HG02642 (cell line): ENCODE results near the gene FKBP5.
"Not testable (repeated sequence)": the region's sequence is repeated elsewhere in the genome, so short reads cannot be mapped to it uniquely, and the experiment has no call there.

Experiments
- ATAC-seq: cut with Tn5 transposase; IDR thresholded peaks from one replicate; pipeline ENCODE4 v1.9.1; 2021; ENCODE audit warnings: mild to moderate bottlenecking; ENCODE audit not compliant: unreplicated experiment, poor library complexity

FKBP5 gene

DNA sequence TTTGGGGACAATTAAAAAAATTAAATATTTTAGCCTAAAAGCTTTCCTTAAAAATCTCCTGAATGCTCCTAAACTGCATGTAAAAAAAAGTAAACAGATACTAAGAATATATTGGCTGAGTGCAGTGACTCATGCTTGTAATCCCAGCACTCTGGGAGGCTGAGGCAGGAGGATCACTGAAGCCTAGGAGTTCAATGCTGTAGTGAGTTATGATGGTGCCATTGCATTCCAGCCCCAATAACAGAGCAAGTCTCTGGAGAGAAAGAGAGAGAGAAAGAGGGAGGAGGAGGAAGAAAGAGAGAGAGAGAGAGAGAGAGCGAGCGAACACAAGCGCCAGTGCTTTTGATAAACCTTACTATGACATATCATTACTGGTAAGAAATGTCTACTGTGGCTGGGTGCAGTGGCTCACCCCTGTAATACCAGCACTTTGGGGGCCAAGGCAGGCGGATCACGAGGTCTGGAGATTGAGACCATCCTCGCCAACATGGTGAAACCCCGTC, 58.8 kb downstream of the FKBP5 start:
- ATAC-seq = no peak

DNA sequence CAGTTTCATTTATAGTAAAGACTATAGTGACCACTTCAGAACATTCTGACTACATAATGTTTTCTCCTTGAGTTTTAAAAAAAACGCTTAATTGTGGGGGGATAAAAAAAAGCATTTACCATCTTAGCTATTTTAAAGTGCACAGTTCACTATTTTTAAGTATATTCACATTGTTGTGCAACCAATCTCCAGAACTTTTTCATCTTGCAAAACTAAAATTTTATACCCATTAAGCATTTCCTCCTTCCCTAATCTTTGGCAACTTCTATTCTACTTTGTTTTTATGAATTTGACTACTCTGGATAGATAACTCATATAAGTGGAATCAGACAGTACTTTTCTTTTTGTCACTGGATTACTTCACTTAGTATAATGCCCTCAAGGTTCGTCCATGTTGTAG, 62.3 kb downstream of the FKBP5 start:
- no peak for ATAC-seq

DNA sequence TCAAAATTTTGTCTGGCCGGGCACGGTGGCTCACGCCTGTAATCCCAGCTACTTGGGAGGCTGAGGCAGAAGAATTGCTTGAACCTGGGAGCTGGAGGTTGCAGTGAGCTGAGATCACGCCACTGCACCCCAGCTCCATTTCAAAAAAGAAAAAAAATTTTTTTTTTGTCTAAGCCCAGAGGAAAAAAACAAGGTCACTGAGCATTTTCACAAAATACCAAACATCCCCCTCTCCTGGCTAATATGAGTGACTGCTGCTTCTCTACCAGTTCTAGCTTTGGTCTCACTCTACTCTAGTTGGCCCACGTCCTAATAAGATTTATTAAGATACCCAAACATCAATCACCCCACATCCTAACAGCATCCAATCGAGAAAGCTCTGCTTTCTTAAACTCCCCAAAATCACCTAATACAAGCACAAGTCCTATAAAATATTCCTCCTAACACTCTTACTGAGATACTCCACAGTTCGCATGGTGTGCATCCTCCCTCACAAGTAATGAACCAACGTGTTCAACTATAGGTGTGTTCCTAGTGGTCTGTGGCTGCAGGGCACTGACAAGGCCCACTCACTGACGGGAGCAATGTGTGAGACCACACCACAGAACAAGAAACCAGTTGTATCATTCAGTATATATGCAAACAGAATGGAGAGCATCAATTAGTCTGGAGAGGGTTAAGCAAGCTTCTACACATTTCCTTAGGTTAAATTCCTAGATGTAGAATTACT, 64.2 kb downstream of the FKBP5 start:
- ATAC-seq = no peak

DNA sequence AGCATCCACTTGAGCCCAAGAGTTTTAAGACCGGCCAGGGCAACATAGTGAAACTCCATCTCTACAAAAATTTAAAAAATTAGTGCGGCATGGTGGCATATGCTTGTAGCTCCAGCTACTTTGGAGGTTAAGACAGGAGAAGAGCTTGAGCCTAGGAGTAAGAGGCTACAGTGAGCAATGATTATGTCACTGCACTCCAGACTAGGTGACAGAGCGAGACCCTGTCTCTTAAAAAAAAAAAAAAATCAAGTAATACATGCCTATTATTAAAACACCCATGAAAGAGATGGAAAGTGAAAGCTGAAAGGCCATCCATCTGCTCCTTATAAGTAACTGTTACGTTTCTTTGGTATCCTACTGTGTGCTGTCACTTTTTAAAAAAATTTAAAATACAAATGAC, 66.4 kb downstream of the FKBP5 start:
- ATAC-seq = no peak

DNA sequence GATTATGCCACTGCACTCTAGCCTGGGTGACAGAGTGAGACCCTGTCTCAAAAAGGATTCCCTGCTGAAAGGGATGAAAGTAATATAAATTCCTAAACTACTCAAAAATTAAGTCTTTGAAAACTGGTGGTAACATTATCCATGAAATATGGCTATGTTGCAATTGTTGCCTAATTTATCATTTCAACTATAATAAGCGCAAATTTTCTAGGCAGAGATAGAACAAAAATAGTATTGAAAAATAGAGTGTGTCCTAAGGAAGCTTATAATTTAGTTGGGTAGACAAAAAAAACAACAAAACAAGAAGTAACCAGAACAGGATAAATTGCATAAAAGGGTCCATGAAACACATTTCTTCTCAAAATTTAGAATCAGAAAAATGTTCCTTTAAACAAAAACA, 68.0 kb downstream of the FKBP5 start:
- no peak for ATAC-seq

DNA sequence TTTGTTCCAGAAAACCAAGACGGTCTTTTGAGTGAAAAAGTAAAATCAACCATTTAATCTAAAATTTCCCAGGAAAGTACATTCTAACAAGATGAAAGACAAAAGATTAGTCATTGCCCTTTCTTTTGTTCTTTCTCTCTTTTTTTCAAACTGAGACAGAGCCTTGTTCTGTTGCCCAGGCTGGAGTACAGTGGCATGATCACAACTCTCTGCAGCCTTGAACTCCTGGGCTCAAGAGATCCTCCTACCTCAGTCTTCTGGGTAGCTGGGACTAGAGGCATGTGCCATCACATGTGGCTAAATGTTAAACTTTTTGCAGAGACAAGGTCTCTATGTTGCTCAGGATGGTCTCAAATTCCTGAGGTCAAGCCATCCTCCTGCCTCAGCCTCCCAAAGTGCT, 75.0 kb downstream of the FKBP5 start:
- ATAC-seq = no peak

DNA sequence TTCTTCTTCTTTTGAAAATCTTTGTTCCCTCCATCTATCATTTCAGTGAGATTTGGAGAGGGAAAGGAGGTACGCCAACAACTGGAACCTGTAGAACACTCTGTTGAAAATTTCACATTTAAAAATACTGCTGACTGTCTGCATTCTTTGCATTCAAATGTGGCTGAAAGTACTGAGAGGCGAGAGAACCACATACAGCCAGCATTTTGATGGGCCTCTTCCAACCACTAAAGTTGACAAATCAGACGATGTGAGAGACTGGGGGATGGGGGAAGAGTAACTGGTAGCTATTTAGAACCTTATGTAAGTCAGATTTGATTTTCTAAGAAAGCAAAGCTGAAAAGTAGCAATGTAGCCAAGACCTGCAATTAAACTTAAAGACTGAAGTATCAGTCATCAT, 77.5 kb downstream of the FKBP5 start:
- ATAC-seq = no peak

DNA sequence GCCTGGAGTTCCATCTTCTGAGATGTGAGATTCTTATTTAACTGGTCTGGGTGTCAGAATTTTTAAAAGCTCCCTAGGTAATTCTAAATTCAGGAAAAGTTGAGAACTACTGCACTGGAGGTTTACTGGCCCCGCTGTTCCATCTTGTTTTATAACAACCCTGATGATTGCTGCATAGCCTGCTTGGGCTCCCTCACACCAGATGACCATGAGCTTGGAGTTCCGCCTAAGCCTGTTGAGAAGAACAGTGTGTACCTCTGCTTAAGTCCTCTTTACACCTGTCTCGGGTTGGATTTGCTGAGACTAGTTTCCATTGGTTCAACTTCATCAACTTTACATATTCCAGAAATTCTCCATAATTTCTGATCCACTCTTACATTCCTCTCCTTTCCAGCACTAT, 77.9 kb downstream of the FKBP5 start:
- no peak for ATAC-seq

DNA sequence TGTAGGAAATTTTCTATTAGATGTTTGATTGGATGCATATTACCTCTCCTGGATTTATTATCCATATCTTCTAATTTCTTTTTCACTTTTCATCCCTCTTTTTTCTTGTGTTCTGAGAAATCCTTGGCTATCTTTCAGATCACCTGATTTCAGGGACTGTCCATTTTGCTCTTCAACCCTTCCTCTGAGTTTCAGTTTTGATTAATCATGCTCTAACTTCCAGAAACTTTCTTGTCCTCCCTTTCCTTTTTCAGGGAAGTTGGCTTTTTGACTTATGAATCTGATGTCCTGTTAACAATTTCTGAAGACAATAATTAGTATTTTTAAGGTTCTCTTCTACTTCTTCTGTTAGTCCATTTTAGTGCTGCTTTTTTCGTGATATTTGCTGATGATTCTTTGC, 79.1 kb downstream of the FKBP5 start:
- ATAC-seq = no peak

DNA sequence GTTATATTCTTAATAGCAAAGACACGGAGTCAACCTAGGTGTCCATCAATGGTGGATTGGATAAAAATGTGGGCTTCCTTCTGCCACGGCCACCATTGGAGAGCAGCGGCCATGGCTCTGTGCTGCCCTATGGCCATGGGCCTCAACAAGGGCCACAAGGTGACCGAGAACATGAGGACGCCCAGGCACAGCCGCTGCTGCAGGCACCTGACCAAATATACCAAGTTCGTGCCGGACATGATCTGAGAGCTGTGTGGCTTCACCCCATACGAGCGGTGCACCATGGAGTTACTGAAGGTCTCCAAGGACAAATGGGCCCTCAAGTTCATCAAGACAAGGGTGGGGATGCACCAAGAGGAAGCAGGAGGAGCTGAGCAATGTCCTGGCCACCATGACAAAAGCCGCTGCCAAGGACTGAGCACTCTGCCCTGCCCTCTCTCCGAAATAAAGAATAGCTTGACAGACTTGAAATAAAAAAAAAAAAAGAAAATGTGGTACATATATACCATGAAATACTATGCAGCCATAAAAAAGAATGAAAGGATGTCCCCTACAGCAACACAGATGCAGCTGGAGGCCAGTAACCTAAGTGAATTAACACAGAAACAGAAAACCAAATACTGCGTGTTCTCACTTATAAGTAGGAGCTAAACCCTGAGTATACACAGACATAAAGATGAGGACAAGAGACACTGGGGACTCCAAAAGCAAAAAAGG, 81.0 kb downstream of the FKBP5 start:
- ATAC-seq = no peak

DNA sequence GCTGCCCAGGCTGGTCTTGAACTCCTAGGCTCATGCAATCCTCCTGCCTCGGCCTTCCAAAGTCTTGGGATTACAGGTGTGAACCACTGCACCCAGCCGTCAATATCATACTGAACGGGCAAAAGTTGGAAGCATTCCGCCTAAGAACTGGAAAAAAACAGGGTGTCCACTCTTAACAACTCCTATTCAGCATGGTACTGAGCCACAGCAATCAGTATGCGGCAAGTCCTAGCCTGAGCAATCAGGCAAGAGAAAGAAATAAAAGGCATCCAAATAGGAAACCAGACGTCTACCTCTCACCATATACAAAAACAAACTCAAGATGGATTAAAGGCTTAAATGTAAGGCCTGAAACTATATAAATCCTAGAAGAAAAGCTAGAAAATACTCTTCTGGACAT, 83.1 kb downstream of the FKBP5 start:
- ATAC-seq = no peak

DNA sequence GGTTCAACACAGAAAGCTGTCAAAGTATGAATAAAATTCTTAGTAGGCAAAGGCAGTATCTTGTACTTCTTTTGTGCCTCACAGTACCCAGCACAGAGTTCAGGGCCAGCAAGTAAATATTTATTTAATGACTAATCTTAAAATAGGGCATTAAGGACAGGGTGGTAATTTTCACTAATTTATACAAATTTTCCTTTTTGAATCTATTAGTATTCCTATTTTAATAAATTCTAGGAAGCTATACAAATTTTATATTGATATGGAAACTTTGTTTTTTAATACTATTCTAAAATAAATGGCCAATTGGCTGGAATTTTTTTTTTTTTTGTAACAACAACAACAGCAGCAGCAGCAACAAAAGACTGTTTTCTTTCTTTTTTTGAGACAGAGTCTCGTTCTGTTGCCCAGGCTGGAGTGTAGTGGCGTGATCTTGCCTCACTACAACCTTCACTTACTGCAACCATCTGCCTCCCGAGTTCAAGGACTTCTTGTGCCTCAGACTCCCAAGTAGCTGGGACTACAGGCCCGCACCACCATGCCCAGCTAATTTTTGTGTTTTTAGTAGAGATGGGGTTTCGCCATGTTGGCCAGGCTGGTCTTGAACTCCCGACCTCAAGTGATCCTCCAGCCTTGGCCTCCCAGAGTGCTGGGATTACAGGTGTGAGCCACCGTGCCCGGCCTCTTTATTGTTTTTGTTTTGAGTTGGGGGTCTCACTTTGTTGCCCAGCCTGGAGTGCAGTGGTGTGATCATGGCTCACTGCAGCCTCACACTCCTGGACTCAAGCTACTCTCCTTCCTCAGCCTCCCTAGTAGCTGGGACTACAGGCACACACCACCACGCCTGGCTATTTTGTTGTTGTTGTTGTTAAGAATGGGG, 85.2 kb downstream of the FKBP5 start:
- no peak for ATAC-seq

DNA sequence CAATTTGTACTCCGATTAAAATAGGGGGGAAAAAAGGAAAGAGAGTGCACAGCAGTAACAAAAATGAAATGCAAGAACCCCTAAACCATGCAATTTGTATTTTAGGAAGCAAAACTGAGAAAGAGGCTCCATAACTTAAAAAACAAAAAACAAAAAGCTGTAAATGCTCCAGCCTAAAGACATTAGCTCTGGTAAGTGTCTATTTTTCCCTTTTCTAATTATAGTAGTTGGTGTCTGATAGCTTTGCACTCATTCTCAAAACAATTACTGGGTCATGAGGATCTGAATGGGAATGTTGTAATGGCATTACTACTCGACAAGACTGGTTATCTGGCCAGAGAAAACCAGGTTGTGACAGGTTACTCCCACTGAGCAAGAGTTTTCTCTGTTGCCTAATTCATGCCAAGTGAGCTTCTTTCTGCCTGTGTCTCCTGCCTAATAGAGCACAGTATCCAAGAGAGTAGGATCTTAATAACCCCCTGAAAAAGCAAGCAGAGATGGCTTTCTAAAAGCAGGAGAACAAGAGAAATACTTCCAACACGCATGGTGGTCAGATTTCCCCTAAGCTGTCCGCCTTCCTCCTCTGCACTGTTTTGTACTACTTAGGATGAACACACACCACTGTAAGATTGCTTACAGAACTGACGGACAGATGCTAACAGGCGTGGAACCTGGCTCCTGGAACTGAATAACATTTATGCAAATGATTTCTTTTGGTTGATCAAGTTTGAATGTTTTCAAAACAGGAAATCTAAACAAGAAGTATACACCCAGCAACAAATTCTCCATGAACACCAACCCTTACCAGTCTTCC, 86.4 kb downstream of the FKBP5 start:
- no peak for ATAC-seq

DNA sequence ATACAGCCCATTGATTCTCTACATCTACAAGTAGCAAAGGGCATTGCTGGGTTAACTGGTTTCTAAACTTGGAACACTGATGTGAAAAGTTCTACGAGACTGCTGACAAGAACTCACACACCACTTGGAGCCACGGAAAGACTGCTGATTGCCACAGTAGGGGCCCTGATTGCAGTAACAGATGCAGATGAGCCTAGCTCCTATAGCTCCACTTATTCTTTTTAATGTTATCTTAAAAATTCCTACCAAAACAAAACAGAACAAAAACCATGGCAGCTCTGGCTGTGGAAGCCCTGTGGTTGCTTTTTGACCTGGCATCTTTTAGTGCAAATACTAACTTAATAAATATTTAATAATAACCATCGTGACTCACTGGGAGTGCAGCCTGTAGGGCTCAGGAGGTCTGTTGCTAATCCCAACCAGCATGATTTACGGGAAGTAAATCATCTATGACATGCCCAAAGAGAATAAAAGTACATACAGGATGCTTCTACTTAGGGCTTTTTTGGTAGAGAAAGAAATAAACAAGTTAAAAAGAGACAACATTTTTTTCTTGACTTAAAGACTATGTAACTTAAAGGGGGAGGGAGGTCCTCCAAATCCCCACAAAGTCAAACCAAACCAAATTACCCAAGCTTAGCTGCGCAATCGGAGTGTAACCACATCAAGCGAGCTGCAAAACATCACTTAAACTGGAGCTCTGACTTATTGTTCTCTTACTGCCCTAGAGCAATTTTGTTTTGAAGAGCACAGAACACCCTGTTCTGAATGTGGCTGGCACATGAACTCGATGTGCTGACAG, 87.2 kb downstream of the FKBP5 start:
- no peak for ATAC-seq

DNA sequence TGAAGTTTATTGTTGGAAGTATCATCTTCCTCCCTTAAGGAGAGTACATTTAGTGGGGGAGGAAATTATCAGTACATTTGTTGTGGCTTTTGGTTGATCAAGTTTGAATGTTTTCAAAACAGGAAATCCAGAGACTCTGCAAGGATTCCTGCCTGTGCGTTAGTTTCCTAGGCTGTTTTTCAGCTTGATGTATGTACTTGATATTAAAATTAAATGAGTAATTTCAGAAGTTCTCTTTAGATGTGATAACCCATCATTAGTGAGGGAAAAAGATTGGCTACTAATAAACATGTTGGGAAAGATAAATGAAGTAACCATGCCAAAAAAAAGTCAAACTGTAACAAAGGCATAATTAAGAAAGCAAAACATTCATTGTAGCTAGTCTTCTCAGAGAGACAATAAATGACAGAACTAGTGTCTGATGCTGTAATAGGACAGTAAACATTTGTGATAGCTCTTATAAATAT, 88.0 kb downstream of the FKBP5 start:
- ATAC-seq = no peak

DNA sequence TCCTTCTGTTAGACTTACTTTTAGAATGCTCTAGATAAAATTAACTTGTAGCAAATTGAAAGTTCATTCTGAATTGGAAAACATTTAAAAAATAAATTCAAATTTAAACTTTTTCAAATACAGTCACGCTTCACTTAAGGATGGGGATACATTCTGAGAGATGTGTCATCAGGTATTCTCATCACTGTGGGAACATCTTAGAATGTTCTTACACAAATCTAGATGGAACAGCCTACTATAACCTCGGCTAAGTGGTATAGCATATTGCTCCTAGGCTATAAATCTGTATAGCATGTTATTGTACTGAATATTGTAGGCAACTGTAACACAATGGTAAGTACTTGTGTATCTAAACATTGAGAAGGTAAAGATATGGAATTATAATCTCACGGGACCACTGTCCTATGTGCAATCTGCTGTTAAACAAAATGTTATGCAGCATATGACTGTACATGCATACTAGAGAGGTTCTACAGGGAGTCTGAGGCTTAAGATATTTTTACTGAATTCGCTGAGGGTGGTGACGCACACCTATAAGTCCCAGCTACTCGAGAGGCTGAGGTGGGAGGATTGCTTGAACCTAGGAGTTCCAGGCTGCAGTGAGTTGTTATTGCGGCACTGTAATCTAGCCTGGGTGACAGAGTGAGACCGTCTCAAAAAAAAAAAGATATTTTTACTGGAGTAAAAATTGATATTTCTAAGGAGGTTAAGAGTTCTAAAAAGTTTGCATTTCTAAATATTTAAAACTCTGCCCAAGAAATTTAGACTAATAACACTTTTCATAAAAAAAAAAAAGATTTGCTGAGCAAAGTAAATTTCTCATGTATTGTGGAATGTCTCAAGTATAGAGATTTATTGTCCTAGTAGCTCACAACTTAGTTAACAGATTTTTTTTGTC, 88.7 kb downstream of the FKBP5 start:
- ATAC-seq = no peak

DNA sequence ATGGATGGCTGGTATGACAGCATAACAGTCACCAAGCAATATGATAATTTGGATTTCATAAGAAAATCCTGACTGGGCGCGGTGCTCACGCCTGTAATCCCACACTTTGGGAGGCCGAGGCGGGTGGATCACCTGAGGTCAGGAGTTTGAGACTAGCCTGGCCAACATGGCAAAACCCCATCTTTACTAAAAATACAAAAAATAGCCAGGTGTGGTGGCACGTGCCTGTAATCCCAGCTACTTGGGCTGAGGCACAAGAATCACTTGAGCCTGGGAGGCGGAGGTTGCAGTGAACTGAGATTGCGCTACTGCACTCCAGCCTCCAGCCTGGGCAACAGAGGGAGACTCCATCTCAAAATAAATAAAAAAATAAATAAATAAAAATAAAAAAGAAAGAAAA, 90.1 kb downstream of the FKBP5 start:
- ATAC-seq = not testable (repeated sequence)
